HG03342 (cell line): ENCODE measurements around the gene JCAD.

Source experiments
- ATAC-seq: cut with Tn5 transposase; IDR thresholded peaks from one replicate; pipeline ENCODE4 v1.9.1; 2021; ENCODE audit warnings: mild to moderate bottlenecking, moderate library complexity; ENCODE audit not compliant: unreplicated experiment

Gene JCAD

DNA sequence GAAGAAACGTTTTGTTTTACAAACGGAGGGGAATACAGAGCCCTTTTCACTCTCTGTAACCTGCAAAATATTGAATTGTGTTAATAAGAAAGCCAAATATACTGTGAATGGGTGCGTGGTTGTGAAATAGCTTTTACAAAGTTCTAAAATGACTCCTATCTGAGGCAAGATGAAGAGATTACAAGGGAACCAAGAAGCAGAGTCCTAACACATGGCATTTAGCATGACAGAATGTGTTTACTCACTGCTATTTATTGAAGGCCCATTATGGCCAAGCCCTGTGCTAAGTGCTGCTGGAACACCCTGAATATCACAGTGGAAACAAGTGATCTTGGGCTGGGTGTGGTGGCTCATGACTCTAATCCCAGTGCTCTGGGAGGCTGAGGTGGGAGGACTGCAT lies 12.9 kb downstream of the JCAD start:
- ATAC-seq = no peak

DNA sequence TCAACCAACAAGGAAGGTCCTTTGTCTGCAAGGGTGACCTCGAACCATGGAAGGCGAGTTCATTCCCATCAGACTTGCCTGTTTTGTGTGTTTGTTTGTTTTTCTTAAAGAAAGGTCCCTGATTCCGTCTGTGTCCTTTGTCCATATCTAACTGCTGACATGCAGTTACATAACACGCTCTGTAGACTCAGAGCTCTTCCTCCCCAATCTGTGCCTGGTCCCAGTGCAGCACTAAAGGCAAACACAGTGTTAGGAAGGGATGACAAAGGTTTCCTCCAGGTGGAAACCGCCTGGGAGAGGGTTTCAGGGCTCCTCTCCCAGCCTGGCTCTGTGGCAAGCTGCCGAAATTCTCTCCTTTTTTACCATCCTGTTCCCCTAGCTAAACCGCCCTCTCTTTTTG lies 13.4 kb downstream of the JCAD start:
- ATAC-seq = no peak

DNA sequence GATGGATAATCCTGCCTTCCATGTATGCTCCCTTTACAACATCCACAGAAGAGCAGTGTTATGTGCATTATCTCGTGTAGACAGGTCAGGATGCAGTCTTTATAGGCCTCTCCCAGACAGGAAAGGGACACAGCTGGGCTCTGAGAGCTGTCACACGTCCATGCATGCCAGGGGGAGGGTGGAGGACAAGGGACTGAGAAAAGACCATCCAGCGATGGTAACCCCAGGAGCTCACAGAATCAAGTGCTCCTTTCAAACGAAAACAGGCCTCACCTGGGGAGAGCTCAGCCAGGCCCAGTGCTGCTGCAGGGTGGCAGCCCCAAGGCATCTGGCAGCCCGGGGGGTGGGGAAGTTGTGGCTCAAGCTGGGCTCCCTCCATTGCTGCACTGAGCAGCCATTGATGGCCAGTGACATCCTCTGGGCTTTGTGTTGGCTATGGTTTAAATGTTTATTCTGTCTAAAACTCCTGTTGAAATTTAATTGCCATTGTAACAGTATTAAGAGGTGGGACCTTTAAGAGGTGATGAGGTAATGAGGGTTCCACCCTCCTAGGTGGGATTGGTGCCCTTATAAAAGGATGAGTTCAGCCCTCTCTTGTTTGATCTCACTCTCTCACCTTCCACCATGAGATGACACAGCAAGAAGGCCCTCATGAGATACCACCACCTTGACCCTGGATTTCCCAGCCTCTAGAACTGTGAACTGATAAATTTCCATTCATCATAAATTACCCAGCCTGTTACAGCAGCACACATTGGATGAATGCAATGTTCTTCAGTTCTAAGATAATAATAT lies 15.7 kb downstream of the JCAD start:
- ATAC-seq = no peak

GRCh38 chr10:30042820-30043219 lies 16.6 kb downstream of the JCAD start:
- ATAC-seq = no peak

- no peak for ATAC-seq
These were observed 17.9 kb downstream of the JCAD start for GRCh38 chr10:30041196-30042105.

DNA sequence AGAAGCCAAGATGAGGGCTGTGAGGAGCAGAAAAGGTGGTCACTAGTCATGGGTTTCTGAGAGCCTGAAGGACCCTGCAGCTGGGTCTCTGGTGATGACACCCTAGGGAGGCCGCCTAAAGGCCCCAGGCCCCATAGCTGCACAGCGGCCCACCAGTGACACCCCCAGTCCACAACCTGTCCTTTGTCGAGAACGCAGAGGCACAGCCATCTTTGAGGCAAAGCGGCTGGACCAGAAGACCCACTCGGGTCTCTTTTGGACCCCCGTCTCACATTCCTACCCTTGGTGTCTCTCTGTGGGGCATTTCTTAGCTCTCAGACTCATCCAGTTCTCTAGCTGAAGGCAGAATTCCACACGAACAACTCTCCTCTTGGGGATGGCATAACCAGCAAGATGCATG lies 18.8 kb downstream of the JCAD start:
- no peak for ATAC-seq

- ATAC-seq = no peak
These were observed 19.4 kb downstream of the JCAD start for GRCh38 chr10:30039988-30040387.

DNA sequence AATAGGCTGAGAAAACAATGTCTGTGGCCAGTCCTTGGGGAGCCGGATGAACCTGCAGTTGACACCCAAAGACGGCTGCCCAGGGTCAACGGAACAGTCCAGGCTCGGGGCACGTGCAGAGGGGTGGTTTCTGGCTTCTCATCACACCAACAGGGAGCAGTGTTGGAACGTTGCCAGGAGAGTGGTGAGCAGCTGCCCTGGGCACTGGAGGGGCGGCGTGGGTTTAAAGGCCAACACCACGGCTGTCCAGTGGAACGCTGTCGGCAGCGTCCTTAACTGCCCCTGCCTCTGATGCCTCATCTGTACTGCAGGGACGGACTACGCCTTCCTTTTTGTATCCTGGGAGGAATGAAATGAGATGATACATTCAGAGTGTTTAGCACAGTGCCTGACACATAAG lies 19.8 kb downstream of the JCAD start:
- ATAC-seq = no peak

DNA sequence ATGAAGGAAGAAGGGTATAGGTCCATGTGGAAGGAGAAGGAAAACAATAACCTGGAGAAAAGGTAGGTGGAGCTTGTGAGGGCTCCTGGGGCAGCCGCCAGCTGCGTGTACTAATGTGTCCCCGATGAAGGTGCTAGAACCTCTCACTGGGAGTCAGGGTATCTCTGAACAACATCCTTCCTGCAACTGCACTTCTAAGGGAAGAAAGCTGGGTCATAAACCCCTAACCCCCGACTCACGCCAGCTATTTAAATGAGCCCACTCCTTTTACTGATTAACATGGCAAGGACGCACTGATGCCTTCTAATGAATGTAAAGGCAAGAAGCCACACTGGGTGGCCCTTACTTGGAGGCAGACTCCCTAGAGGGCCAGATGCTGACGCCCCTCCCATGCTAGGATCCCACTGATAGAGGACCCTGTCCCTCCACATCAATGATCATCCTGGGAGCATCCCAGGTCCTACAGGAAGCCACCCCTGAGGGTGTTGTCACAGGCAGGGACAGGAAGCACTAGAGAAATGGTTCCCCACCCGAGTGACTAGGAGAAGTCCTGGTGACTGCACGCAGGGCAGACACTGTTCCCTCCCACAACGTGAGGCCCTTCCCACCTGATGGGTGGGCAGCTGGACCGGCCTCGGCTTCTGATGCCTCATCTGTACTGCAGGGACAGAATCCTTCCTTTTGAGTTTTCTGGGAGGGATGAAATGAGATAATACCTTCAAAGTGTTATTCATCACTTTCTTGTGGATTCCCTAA lies 20.4 kb downstream of the JCAD start:
- ATAC-seq = no peak

- ATAC-seq = no peak
These were observed 21.6 kb downstream of the JCAD start for GRCh38 chr10:30037620-30038336.

GRCh38 chr10:30036811-30037210 lies 22.6 kb downstream of the JCAD start:
- no peak for ATAC-seq

GRCh38 chr10:30036341-30036740 lies 23.0 kb downstream of the JCAD start:
- no peak for ATAC-seq

- no peak for ATAC-seq
These were observed 24.8 kb downstream of the JCAD start for GRCh38 chr10:30034433-30035137.

DNA sequence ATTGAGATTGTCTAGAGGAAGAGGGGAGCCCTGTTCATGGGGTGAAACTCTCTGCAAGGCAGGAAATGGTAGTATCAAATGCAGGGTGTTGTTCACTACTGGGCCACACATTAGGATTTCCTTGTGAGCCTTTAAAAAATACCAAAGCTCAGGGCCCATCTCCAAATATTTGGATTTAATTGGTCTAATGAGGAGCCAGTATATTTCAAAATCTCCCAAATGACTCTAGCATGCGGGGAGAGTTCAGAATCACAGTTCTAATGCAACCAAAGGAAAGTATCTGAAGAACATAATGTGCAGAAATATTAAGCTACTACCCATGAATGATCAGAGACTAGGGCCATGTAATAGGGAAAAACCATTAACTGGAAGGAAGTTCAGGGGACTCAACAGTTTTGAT lies 27.3 kb downstream of the JCAD start:
- no peak for ATAC-seq

DNA sequence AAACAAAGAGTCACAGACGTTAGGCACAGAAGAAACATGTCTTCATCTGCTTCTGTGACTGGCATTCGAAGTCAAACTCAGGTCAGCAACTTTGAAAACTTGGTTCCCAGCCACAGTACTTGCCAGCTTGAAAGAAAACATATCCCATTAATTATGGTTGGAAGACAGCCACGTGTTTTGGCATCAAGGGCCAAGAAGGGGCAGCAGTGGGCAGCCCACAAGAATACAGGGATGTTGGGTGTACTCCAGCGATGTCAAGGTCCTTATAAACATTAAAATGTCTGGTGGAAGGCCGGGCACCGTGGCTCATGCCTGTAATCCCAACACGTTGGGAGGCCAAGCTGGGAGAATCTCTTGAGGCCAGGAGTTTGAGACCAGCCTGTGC lies 29.5 kb downstream of the JCAD start:
- no peak for ATAC-seq

DNA sequence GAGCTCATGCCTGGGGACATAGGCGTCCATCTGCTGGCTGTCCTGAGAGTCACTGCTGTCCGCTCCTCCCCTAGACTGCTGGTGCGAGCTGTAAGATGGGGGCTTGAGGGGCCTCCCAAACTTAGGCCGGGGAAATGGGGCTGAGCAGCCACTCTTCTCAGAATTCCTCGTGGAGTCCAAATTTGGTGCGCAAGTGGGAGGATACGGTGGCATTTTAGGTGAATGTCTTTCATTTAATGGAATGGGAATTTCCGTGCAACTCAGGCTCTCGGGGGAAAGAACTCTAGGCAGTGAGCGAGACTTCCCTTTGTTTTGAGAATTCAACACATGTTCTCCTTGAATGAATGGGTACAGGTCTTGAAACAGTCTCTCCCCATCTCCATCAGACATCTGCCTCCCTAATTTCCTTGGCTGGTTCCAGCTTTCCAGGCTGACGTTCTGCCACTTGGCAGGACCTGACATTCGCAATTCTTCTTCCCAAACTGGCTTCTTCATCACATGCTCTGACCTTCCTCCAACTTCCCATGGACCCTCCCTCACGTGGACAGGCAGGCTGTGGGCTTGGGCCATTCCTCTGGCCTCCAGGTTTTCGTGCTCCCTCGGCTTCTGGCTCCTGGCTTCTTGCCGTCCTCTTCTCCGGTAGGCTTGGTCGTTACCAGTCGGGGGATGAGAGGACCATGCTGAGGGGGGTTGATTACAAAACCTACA lies 30.1 kb downstream of the JCAD start:
- ATAC-seq = no peak

DNA sequence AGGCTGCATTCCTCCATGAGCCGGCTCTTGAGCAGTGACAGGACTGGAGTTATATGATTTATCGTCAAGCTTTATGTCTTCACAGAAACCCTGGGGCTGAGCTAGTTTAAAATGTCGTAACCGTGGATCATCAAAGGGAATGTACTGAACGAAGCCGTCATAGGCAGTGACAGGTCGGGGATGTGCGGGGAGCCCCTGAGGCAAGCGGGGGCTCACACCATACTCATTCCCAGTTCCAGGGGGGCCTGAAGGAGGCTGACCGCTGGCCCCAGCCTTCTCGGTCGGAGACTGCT lies 30.7 kb downstream of the JCAD start:
- ATAC-seq = no peak

DNA sequence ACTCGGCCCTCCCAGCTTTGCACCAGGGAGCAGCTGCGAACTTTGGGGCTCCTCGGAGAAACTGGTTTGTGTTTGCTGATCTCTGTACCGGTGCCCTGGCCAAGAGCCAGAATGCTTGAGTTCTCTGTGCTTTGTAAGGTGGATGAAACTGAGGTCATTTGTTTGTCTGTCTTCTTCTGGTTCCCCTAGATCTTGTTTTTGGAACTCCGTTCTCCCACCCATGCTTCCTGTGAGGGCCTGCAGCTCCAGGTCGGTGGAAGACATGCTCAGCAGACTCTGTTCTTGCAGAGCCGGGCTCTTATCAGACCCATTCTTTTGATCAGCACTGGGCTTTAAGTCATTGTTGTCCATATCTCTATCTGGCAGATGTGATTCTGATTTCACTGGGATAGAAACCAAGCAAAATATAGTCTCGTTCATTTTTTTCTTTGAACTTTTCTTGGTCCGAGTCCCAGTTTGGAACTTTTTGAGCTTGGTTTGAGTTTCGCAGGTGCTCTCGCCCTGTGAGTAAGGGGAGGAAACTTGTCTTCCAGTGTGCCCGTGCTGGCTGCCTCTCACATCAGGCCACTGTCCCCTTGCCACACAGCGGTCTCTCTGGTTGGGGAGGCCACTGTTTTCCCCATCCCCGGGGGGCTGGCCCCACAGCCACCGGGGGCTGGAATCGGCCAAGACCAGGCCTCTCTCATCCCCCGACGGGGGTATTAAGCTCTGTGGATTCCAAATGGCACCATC lies 31.2 kb downstream of the JCAD start:
- no peak for ATAC-seq
